C4-2B (cell line): ENCODE results near the gene ARRB1.
"Not testable (repeated sequence)": the region's sequence is repeated elsewhere in the genome, so short reads cannot be mapped to it uniquely, and the experiment has no call there.

Experiments used
- H3K27ac ChIP-seq: fragments of 450-650 bp; 2 replicates; pipeline ENCODE4 v1.5.1; 2017
- ZFX ChIP-seq: fragments of 450-650 bp; IDR thresholded peaks from 2 replicates; pipeline ENCODE4 v1.6.1; 2017
- TF ChIP-seq, protein P1 (sequence below): fragments of 450-650 bp; conservative IDR thresholded peaks from 2 replicates; pipeline ENCODE4 v1.5.1; 2017; ENCODE audit warnings: mild to moderate bottlenecking

The ARRB1 gene

DNA sequence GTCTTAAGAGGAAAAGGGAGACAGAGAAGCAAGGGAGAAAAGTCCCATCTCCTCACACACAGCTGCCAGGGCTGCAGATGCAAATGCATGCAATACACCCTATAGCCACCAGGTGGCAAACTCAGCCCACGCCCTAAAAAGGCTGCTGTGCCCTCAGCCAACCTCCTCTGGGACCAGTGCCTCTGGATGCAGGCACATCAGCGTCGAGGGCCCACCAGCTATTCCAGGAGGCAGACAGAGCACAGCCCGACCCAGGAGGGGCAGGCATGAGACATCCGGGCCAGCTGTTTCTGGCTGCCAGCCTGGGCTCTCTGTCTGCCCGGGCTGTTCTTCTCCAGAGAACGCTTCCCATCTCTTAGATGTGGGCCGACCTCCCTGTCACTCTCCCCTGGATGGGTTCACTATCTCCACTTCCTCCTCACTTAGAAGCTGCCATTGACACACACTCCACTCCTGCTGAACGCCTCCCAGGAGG lies 71.2 kb downstream of the ARRB1 start:
- TF ChIP-seq, protein P1, sequence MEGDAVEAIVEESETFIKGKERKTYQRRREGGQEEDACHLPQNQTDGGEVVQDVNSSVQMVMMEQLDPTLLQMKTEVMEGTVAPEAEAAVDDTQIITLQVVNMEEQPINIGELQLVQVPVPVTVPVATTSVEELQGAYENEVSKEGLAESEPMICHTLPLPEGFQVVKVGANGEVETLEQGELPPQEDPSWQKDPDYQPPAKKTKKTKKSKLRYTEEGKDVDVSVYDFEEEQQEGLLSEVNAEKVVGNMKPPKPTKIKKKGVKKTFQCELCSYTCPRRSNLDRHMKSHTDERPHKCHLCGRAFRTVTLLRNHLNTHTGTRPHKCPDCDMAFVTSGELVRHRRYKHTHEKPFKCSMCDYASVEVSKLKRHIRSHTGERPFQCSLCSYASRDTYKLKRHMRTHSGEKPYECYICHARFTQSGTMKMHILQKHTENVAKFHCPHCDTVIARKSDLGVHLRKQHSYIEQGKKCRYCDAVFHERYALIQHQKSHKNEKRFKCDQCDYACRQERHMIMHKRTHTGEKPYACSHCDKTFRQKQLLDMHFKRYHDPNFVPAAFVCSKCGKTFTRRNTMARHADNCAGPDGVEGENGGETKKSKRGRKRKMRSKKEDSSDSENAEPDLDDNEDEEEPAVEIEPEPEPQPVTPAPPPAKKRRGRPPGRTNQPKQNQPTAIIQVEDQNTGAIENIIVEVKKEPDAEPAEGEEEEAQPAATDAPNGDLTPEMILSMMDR: peak; percentile 96
- TF ChIP-seq ZFX: no peak
- H3K27ac ChIP-seq: no peak overlapping the region

DNA sequence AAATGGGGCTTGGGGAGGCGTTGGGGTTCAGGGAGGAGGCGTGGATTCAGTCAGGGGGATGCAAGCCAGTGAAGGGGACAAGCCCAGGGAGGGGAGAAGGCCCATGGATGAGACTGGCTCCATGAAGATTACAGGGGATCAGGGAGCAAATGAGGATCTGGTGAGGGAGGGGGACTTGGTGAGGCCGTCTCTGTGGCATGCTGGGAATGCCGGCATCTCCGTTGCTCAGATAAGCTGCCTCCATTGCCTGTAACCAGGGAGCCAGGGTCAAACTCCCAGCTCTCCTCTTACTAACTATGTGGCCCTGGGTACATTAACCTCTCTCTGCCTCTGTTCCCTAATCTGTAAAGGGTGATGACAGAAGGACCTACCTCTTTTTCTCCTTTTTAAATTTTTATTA lies 72.2 kb downstream of the ARRB1 start:
- H3K27ac ChIP-seq: no peak overlapping the region
- no peak for TF ChIP-seq ZFX
- TF ChIP-seq, protein P1: no peak

GRCh38 chr11:75277991-75278790 lies 73.3 kb downstream of the ARRB1 start:
- no peak overlapping the region for H3K27ac ChIP-seq
- TF ChIP-seq, protein P1: no peak
- TF ChIP-seq ZFX: no peak

GRCh38 chr11:75277211-75277805 lies 74.2 kb downstream of the ARRB1 start:
- H3K27ac ChIP-seq: no peak overlapping the region
- TF ChIP-seq, protein P1: no peak

GRCh38 chr11:75276686-75277085 lies 74.8 kb downstream of the ARRB1 start:
- no peak overlapping the region for H3K27ac ChIP-seq
- TF ChIP-seq, protein P1: no peak
- TF ChIP-seq ZFX: no peak

- TF ChIP-seq ZFX: no peak
- TF ChIP-seq, protein P1: no peak
- H3K27ac ChIP-seq: no peak overlapping the region
These were observed 75.3 kb downstream of the ARRB1 start for GRCh38 chr11:75276186-75276585.

GRCh38 chr11:75275581-75275980 lies 75.9 kb downstream of the ARRB1 start:
- no peak for TF ChIP-seq ZFX
- TF ChIP-seq, protein P1: no peak
- H3K27ac ChIP-seq: no peak overlapping the region

- H3K27ac ChIP-seq: not testable (repeated sequence)
These were observed 76.7 kb downstream of the ARRB1 start for GRCh38 chr11:75274716-75275115.
